Mesenchymal stem cell (in vitro differentiated cells and primary cell): ENCODE data around the gene NAV2.
A peak's percentile ranks its signal among the peaks of the same experiment; 100 is the strongest.

Experiments used
- DNase-seq: peaks from one replicate; pipeline ENCODE4 v3.0.0-alpha.2; 2013
- H2AFZ ChIP-seq: one replicate; pipeline ENCODE4 v1.6.1; 2013; ENCODE audit warnings: low read depth, mild to moderate bottlenecking, control low read depth, inconsistent platforms, low read length, moderate library complexity
- H2AK5ac ChIP-seq: 2 replicates; pipeline ENCODE4 v1.6.1; 2013; ENCODE audit warnings: low read length, moderate library complexity, mild to moderate bottlenecking, inconsistent platforms; ENCODE audit not compliant: severe bottlenecking
- H2BK120ac ChIP-seq: one replicate; pipeline ENCODE4 v1.6.1; 2013; ENCODE audit warnings: low read depth, mild to moderate bottlenecking, inconsistent platforms, low read length, moderate library complexity
- H2BK12ac ChIP-seq, 2 experiments: one replicate each; pipeline ENCODE4 v1.6.1; 2013; ENCODE audit warnings: inconsistent platforms in 2 of 2, low read length in 2 of 2, mild to moderate bottlenecking in 2 of 2, moderate library complexity in 2 of 2, control low read depth in 1 of 2
- H2BK15ac ChIP-seq: one replicate; pipeline ENCODE4 v1.6.1; 2013; ENCODE audit warnings: mild to moderate bottlenecking, low read depth, inconsistent platforms; ENCODE audit not compliant: poor library complexity, severe bottlenecking
- H2BK5ac ChIP-seq: 2 replicates; pipeline ENCODE4 v1.6.1; 2013; ENCODE audit warnings: low read depth, mild to moderate bottlenecking, low read length, control low read depth, inconsistent platforms; ENCODE audit not compliant: poor library complexity, severe bottlenecking
- H3K14ac ChIP-seq, 2 experiments: one replicate each; pipeline ENCODE4 v1.6.1; 2013; ENCODE audit warnings: inconsistent platforms in 2 of 2, low read length in 2 of 2, control low read depth in 1 of 2, mild to moderate bottlenecking in 1 of 2, moderate library complexity in 1 of 2
- H3K18ac ChIP-seq, 2 experiments: one replicate each; pipeline ENCODE4 v1.6.1; 2013; ENCODE audit warnings: inconsistent platforms in 2 of 2, low read length in 2 of 2, control low read depth in 1 of 2, low read depth in 1 of 2, mild to moderate bottlenecking in 1 of 2
- H3K23ac ChIP-seq, 2 experiments: one replicate each; pipeline ENCODE4 v1.6.1; 2013; ENCODE audit warnings: inconsistent platforms in 2 of 2, low read length in 2 of 2, mild to moderate bottlenecking in 2 of 2, moderate library complexity in 2 of 2, control low read depth in 1 of 2
- H3K27ac ChIP-seq: 2 replicates; pipeline ENCODE4 v1.5.1; 2013; ENCODE audit warnings: mild to moderate bottlenecking, moderate library complexity, low read length, control low read depth, inconsistent platforms; ENCODE audit not compliant: poor library complexity, severe bottlenecking
- H3K27me3 ChIP-seq, 2 experiments: 2 replicates each; pipeline versions ENCODE4 v1.6.1 to v1.7.0; 2013; ENCODE audit warnings: low read length in 2 of 2, mild to moderate bottlenecking in 2 of 2, moderate library complexity in 2 of 2, control low read depth in 1 of 2, inconsistent platforms in 1 of 2; ENCODE audit not compliant: control insufficient read depth in 1 of 2, insufficient read depth in 1 of 2
- H3K36me3 ChIP-seq, 2 experiments: 2 replicates each; pipeline versions ENCODE4 v1.6.1 to v1.7.0; 2013; ENCODE audit warnings: low read length in 2 of 2, control low read depth in 1 of 2, inconsistent platforms in 1 of 2, low read depth in 1 of 2, mild to moderate bottlenecking in 1 of 2; ENCODE audit not compliant: insufficient read depth in 2 of 2, control insufficient read depth in 1 of 2
- H3K4ac ChIP-seq, 2 experiments: one replicate each; pipeline ENCODE4 v1.6.1; 2013; ENCODE audit warnings: inconsistent platforms in 2 of 2, low read length in 2 of 2, mild to moderate bottlenecking in 2 of 2, moderate library complexity in 2 of 2, control low read depth in 1 of 2, low read depth in 1 of 2
- H3K4me1 ChIP-seq: 2 replicates; pipeline ENCODE4 v1.6.1; 2013; ENCODE audit warnings: low read depth, low read length, control low read depth; ENCODE audit not compliant: control insufficient read depth, insufficient read depth
- H3K4me2 ChIP-seq: 2 replicates; pipeline ENCODE4 v1.6.1; 2013; ENCODE audit warnings: low read length, mild to moderate bottlenecking, inconsistent platforms; ENCODE audit not compliant: poor library complexity, severe bottlenecking
- H3K4me3 ChIP-seq, 2 experiments: 2 replicates each; pipeline versions ENCODE4 v1.5.1 to v1.7.0; 2013; ENCODE audit warnings: low read length in 2 of 2, mild to moderate bottlenecking in 2 of 2, control low read depth in 1 of 2, low read depth in 1 of 2; ENCODE audit not compliant: insufficient read depth in 1 of 2
- H3K79me1 ChIP-seq: replicated peaks from 2 replicates; pipeline ENCODE4 v1.6.1; 2013; ENCODE audit warnings: mild to moderate bottlenecking, control low read depth, low read length, inconsistent platforms; ENCODE audit not compliant: poor library complexity, severe bottlenecking
- H3K9ac ChIP-seq: 2 replicates; pipeline ENCODE4 v1.7.0; 2013; ENCODE audit warnings: mild to moderate bottlenecking, low read length, moderate library complexity
- H3K9me3 ChIP-seq: 2 replicates; pipeline ENCODE4 v1.7.0; 2013; ENCODE audit warnings: mild to moderate bottlenecking, low read length; ENCODE audit not compliant: control insufficient read depth
- H4K8ac ChIP-seq: one replicate; pipeline ENCODE4 v1.6.1; 2013; ENCODE audit warnings: inconsistent platforms, mild to moderate bottlenecking, low read length, moderate library complexity
- H4K91ac ChIP-seq: one replicate; pipeline ENCODE4 v1.6.1; 2013; ENCODE audit warnings: mild to moderate bottlenecking, low read length, inconsistent platforms
- WGBS: methylation state at CpG from one replicate; pipeline ENCODE4 v1.1.7; 2013; ENCODE audit warnings: mixed read lengths; 5-methylcytosine and 5-hydroxymethylcytosine counted together

NAV2 gene

GRCh38 chr11:20154381-20154780, 441.7 kb downstream of the NAV2 start:
- H2AK5ac ChIP-seq = no peak overlapping the region
- peaks cover 47 to 62% of the 10 kb centered on the region in 2 experiments for H3K27me3 ChIP-seq
- H4K91ac ChIP-seq = no peak overlapping the region
- no peaks in the 10 kb centered on the region for H3K36me3 ChIP-seq
- H3K9ac ChIP-seq = no peak overlapping the region
- H4K8ac ChIP-seq = no peak overlapping the region
- no peak overlapping the region for H2BK15ac ChIP-seq
- no peak overlapping the region for H3K4ac ChIP-seq
- WGBS = 83% methylated on average over 1 of the region's 1 CpG
- H2AFZ ChIP-seq = no peak overlapping the region
- no peak overlapping the region for H2BK12ac ChIP-seq
- H3K9me3 ChIP-seq = peaks cover 5% of the 10 kb centered on the region
- no peak overlapping the region for H3K4me2 ChIP-seq
- H3K14ac ChIP-seq = no peak overlapping the region
- H2BK120ac ChIP-seq = no peak overlapping the region
- H3K23ac ChIP-seq = no peak overlapping the region
- H2BK5ac ChIP-seq = no peak overlapping the region
- DNase-seq = peak; percentile 16
- H3K18ac ChIP-seq = no peak overlapping the region
- H3K4me1 ChIP-seq = peaks cover 13% of the 10 kb centered on the region
- H3K27ac ChIP-seq = no peak overlapping the region
- H3K4me3 ChIP-seq = no peak overlapping the region
- no peaks in the 10 kb centered on the region for H3K79me1 ChIP-seq

DNA sequence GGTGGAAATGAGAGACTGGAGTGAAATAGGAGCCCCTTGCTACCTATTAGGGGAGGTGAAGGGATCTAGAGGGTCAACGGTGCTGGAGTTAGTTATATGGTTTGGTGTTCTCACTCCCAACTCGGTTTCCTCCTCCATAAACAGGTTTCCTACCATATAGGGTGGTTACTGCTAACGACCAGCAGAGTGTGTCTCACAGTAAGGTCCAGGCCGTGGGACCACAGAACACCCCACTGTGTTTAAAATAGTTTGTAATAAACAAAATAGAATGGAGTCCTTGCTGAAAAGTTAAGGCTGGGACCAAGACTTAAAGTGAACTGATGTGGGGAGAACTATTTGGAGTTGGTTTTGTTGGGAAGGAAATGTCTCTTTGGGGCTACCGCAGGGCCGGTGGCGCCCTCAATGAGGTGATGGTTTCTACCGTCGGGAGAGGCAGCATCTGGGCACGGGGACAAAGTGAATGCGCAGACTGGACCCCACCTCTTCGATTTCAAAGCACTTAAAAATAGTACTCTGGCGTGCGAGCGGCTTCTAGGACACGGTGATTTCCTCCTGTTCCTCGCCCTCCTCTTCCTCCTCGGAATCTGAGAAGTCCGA, 443.1 kb downstream of the NAV2 start:
- Histone ChIP-seq H3K14ac (no peak overlapping the region), H2BK12ac (no peak overlapping the region), H3K4me1 (peaks cover 13% of the 10 kb centered on the region), H4K91ac (no peak overlapping the region), H2AFZ (no peak overlapping the region), H2BK120ac (no peak overlapping the region), H2BK5ac (no peak overlapping the region), H3K4me2 (peak overlapping the region; percentile 68), H3K23ac (no peak overlapping the region), H3K4me3 (no peak overlapping the region), H3K79me1 (no peaks in the 10 kb centered on the region), H3K27ac (no peak overlapping the region), H4K8ac (no peak overlapping the region), H2AK5ac (no peak overlapping the region), H3K27me3 (peaks cover 61 to 73% of the 10 kb centered on the region in 2 experiments), H3K36me3 (peaks cover 0 to 3% of the 10 kb centered on the region in 2 experiments), H2BK15ac (no peak overlapping the region), H3K9me3 (peaks cover 5% of the 10 kb centered on the region), H3K18ac (no peak overlapping the region), H3K9ac (no peak overlapping the region), H3K4ac (no peak overlapping the region)
- WGBS = 2% methylated on average over 16 of the region's 19 CpGs
- no peak for DNase-seq

DNA sequence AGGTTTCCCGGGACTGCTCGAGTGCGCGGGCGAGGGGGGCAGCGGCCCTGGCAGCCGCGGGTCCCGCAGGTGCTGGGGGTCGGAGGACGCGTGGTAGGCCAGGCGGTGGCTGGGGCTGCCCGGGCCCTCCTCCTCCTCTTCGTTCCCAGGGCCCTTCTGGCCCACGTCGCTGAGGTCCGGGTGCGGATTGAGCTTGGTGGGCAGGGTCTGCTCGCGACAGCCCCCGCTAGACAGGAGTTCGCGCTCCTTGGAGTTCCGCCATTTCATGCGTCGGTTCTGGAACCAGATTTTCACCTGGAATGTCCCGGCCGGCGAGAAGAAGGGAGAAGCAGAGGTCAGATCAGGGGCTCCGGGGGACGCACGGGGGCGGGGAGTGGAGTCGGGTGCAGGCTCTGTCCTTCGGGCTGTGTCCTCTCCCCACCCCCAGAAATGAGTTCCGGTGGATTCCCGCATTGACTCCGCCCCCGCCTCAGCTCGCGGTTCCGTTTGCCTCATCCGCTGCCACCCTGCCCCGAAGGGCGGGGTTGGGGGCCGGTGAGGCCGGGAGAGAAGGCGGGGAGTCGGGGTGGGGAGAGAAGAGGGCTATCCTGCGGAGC, 443.7 kb downstream of the NAV2 start:
- H4K91ac ChIP-seq = no peak overlapping the region
- H3K4me3 ChIP-seq = peak overlapping the region in 1 of 2 experiments; percentile 23
- H2BK5ac ChIP-seq = no peak overlapping the region
- H2BK120ac ChIP-seq = no peak overlapping the region
- H2BK12ac ChIP-seq = no peak overlapping the region
- H3K4me2 ChIP-seq = peak overlapping the region; percentile 68
- H2BK15ac ChIP-seq = no peak overlapping the region
- H3K4me1 ChIP-seq = peaks cover 13% of the 10 kb centered on the region
- no peak overlapping the region for H3K14ac ChIP-seq
- H4K8ac ChIP-seq = no peak overlapping the region
- DNase-seq = no peak
- no peak overlapping the region for H3K9ac ChIP-seq
- H2AFZ ChIP-seq = no peak overlapping the region
- H3K27me3 ChIP-seq = peaks cover 67 to 78% of the 10 kb centered on the region in 2 experiments
- no peak overlapping the region for H3K4ac ChIP-seq
- no peak overlapping the region for H3K23ac ChIP-seq
- 2% methylated on average over 48 of the region's 51 CpGs for WGBS
- H3K18ac ChIP-seq = no peak overlapping the region
- no peak overlapping the region for H3K27ac ChIP-seq
- peaks cover 5% of the 10 kb centered on the region for H3K9me3 ChIP-seq
- H3K79me1 ChIP-seq = no peaks in the 10 kb centered on the region
- H2AK5ac ChIP-seq = no peak overlapping the region
- peaks cover 0 to 3% of the 10 kb centered on the region in 2 experiments for H3K36me3 ChIP-seq

- H3K79me1 ChIP-seq = no peaks in the 10 kb centered on the region
- no peak overlapping the region for H2BK15ac ChIP-seq
- no peak overlapping the region for H2BK120ac ChIP-seq
- no peak overlapping the region for H3K18ac ChIP-seq
- no peak overlapping the region for H4K8ac ChIP-seq
- no peak overlapping the region for H3K4ac ChIP-seq
- no peak for DNase-seq
- H3K27ac ChIP-seq = no peak overlapping the region
- H2AFZ ChIP-seq = no peak overlapping the region
- H2BK12ac ChIP-seq = no peak overlapping the region
- H3K27me3 ChIP-seq = peaks cover 74 to 84% of the 10 kb centered on the region in 2 experiments
- H2BK5ac ChIP-seq = no peak overlapping the region
- H2AK5ac ChIP-seq = no peak overlapping the region
- peaks cover 13% of the 10 kb centered on the region for H3K4me1 ChIP-seq
- H3K23ac ChIP-seq = no peak overlapping the region
- 3% methylated on average over 43 of the region's 45 CpGs for WGBS
- H3K4me2 ChIP-seq = peak overlapping the region; percentile 68
- H3K4me3 ChIP-seq = no peak overlapping the region
- no peak overlapping the region for H4K91ac ChIP-seq
- no peak overlapping the region for H3K14ac ChIP-seq
- H3K9me3 ChIP-seq = peaks cover 5% of the 10 kb centered on the region
- H3K9ac ChIP-seq = no peak overlapping the region
- H3K36me3 ChIP-seq = peaks cover 0 to 3% of the 10 kb centered on the region in 2 experiments
Observed at GRCh38 chr11:20156876-20157613, 444.4 kb downstream of the NAV2 start.
